Measurements from ENCODE around the gene SH2B2. TPM values are rescaled to one million over a fixed set of nuclear protein-coding genes. Genes with fewer than 3 reads are reported as not detected.
"Not testable (repeated sequence)": the region's sequence is repeated elsewhere in the genome, so short reads cannot be mapped to it uniquely, and the experiment has no call there.

The SH2B2 gene
- total RNA-seq, 1 experiment from 2014 or later, result 7.0 TPM

DNA sequence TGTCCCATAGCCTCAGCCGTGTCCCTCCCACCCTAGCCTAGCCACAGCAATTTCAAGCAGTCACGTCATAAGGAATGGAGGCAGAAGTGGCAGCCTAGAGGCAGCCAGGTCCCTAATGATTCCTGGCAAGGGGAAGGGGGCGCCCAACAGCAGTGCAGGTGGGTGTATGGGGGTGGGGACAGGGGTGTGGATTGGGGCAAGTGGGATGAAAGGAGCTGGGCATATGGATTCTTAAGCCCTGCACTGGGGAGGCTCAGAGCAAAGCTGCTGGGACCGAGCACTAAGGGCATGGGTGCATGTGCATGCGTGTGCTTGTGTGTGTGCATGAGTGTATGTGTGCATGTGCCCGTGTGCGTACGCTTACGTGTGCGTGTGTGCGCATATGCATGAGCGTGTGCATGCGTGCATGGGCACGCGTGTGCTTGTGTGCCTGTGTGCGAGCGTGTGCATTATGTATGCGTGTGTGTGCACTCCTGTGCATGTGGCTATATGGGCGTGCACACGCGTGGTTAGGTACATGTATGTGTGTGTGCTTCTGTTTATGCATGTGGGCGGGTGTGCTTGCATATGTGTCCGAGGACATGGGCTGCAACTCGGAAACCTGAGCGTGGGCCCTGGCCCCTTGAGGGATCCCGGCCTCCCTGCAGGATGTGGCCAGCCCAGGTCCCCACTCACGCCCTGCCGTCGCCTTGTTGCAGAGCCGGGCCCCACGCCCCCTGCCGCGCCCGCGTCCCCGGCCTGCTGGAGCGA, 34.1 kb downstream of the SH2B2 start:
- no peak for DNase-seq (ENCODE audit: low read depth)
- in situ Hi-C loops (cut with HindIII; ENCODE audit: low pct_unique_long_range_greater_than_20kb, low sequenced_read_pairs), result no loop called here

DNA sequence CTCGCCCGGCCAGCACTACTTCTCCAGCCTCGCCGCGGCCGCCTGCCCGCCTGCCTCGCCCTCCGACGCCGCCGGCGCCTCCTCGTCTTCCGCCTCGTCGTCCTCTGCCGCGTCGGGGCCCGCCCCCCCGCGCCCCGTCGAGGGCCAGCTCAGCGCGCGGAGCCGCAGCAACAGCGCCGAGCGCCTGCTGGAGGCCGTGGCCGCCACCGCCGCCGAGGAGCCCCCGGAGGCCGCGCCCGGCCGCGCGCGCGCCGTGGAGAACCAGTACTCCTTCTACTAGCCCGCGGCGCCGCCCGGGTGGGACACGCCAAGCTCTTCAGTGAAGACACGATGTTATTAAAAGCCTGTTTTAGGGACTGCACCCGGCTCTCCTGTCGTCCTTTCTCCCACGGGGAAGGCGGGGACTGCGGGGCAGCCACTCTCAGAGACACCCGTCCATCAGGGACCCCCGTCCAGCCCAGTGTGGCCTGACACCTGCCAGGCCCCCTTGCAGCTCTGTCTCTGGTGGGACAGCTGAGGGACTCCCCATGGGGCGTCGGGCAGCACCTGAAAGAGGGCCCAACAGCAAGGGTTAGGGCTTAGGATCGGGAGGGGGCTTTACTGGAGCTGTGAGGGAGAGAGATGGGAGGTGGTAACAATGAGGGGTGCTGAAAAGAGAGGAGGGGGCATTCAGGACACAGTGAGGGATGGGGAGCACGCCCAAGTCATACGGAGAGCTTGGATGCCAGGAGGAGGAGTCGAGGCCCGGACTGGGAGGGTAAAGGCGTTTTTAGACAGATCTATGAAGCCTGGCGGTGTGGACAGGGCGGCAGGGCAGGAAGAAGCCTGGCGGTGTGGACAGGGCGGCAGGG, 34.9 kb downstream of the SH2B2 start:
- in situ Hi-C loops (cut with HindIII; ENCODE audit: low pct_unique_long_range_greater_than_20kb, low sequenced_read_pairs), result no loop called here
- DNase-seq (ENCODE audit: low read depth), result no peak

- no peak for DNase-seq (ENCODE audit: low read depth)
- in situ Hi-C loops (cut with HindIII; ENCODE audit: low pct_unique_long_range_greater_than_20kb, low sequenced_read_pairs), result no loop called here
Measured at GRCh38 chr7:102322202-102322715, 35.6 kb downstream of the SH2B2 start.

GRCh38 chr7:102323914-102324195, 37.2 kb downstream of the SH2B2 start:
- in situ Hi-C loops (cut with HindIII; ENCODE audit: low pct_unique_long_range_greater_than_20kb, low sequenced_read_pairs), result no loop called here
- no peak for DNase-seq (ENCODE audit: low read depth)

GRCh38 chr7:102325106-102325505, 38.4 kb downstream of the SH2B2 start:
- in situ Hi-C loops (cut with HindIII; ENCODE audit: low pct_unique_long_range_greater_than_20kb, low sequenced_read_pairs); DNase-seq (ENCODE audit: low read depth): not testable (repeated sequence)

DNA sequence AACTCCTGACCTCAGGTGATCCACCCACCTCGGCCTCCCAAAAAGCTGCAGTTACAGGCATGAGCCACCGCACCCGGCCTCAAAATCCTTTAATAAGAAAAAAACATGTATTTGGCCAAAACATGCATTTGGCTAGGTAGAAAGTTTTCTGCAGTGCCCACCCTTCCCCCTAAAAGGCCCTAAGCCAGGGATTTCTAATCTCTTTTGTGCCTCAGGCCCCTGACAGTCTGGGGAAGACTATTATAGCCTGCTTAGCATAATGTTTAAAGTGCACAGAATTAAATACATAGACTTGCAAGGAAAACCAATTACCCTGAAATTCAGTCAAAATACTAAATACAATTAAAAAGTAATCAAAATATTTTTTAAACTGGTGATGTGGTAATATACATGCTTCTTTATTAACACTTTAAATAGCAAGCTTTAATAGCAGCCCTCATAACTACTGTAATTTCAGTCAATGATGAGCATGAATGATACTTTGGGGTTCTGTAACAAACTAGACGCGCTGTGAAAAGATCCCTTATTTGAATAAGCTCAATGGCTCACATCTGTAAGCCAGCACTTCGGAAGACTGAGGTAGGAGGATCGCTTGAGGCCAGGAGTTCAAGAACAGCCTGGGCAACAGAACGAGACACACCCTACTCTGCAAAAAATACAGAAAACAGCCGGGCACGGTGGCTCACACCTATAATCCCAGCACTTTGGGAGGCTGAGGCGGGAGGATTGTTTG, 39.7 kb downstream of the SH2B2 start:
- in situ Hi-C loops (cut with HindIII; ENCODE audit: low pct_unique_long_range_greater_than_20kb, low sequenced_read_pairs), result no loop called here
- DNase-seq (ENCODE audit: low read depth), result no peak

DNA sequence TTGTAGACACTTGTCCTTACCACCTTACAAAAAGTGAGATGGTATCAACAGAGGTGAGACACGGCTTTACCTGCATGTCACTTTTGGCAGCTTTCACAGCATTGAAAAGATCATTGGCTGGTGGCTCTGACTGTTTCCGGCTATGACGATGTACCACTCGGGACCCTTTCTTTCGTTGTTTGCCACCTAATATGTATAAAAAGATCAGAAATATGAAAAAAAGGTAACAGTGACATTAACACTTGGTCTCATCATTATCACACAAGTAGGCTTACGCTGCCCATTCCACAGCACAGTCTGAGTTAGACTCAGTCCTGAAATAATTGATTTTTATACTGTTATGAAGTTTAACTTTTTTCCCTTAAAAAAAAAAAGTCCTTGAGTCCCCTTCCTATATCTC, 40.5 kb downstream of the SH2B2 start:
- in situ Hi-C loops (cut with HindIII; ENCODE audit: low pct_unique_long_range_greater_than_20kb, low sequenced_read_pairs); DNase-seq (ENCODE audit: low read depth): not testable (repeated sequence)

- DNase-seq (ENCODE audit: low read depth); in situ Hi-C loops (cut with HindIII; ENCODE audit: low pct_unique_long_range_greater_than_20kb, low sequenced_read_pairs): not testable (repeated sequence)
Measured at GRCh38 chr7:102328863-102329262, 42.2 kb downstream of the SH2B2 start.

- DNase-seq (ENCODE audit: low read depth); in situ Hi-C loops (cut with HindIII; ENCODE audit: low pct_unique_long_range_greater_than_20kb, low sequenced_read_pairs): not testable (repeated sequence)
Measured at GRCh38 chr7:102329366-102329765, 42.7 kb downstream of the SH2B2 start.

DNA sequence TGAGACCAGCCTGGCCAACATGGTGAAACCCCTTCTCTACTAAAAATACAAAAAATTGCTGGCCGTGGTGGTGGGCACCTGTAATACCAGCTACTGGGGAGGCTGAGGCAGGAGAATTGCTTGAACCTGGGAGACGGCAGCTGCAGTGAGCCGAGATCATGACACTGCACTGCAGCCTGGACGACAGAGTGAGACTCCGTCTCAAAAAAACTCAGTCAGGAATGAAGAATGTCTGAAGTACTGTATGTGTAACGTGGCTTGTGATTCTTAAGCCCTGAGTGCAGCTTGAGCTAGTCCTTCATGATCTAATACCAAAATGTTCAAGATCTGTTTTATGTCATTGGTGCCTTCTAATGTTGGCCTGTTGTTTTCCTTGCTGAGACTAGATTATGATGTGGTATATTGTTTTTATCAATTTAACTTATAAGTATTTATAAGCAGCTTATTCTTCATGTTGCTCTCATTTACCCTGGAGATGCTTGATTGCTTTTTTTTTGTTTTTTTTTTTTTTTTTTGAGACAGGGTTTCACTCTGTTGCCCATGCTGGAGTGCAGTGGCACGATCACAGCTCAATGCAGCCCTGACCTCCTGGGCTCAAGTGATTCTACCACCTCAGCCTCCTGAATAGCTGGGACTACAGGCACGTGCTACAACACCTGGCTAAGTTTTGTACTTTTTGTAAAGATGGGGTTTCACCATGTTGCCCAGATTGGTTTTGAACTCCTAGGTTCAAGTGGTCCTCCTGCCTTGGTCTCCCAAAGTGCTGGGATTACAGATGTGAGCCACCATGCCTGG, 44.2 kb downstream of the SH2B2 start:
- in situ Hi-C loops (cut with HindIII; ENCODE audit: low pct_unique_long_range_greater_than_20kb, low sequenced_read_pairs); DNase-seq (ENCODE audit: low read depth): not testable (repeated sequence)

GRCh38 chr7:102335574-102335973, 48.9 kb downstream of the SH2B2 start:
- DNase-seq (ENCODE audit: low read depth); in situ Hi-C loops (cut with HindIII; ENCODE audit: low pct_unique_long_range_greater_than_20kb, low sequenced_read_pairs): not testable (repeated sequence)

- in situ Hi-C loops (cut with HindIII; ENCODE audit: low pct_unique_long_range_greater_than_20kb, low sequenced_read_pairs); DNase-seq (ENCODE audit: low read depth): not testable (repeated sequence)
Measured at GRCh38 chr7:102337002-102337401, 50.3 kb downstream of the SH2B2 start.

GRCh38 chr7:102337420-102337819, 50.8 kb downstream of the SH2B2 start:
- in situ Hi-C loops (cut with HindIII; ENCODE audit: low pct_unique_long_range_greater_than_20kb, low sequenced_read_pairs); DNase-seq (ENCODE audit: low read depth): not testable (repeated sequence)

DNA sequence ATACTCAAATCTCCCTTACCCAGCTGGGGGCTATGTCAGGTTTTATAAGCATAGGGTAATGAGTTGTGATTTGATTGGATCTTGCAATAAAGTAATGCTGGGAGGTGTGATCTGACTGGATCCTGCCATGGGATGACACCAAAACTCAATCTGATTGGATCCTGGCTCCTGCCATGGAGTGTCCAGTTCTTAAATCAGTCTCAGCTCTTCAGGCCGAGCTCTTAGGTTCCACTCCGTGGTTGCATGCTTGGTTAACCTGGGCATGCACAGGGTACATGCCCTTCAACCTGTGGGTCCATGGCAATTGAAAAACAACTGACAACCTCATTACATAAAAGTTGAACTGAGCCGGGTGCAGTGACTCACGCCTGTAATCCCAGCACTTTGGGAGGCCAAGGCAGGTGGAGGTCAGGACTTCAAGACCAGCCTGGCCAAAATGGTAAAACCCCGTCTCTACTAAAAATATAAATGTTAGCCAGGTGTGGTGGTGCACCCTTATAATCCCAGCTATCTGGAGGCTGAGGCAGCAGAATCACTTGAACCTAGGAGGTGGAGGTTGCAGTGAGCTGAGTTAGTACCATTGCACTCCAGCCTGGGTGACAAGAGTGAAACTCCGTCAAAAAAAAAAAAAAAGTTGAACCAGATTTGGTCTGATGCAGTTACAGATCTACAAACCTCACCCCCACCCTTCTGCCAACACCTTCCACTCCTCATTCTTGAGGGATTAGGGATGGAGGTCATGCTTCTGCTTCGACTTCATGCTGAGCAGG, 54.1 kb downstream of the SH2B2 start:
- DNase-seq (ENCODE audit: low read depth), result peak; percentile 81
- in situ Hi-C loops (cut with HindIII; ENCODE audit: low pct_unique_long_range_greater_than_20kb, low sequenced_read_pairs), result not testable (repeated sequence)

GRCh38 chr7:102346983-102347382, 60.3 kb downstream of the SH2B2 start:
- not testable (repeated sequence) for DNase-seq (ENCODE audit: low read depth)

GRCh38 chr7:102356344-102356743, 69.7 kb downstream of the SH2B2 start, which contains the start of gene SPDYE6:
Gene SPDYE6 (minus strand): TSS chr7:102356444. CDS start chr7:102356023, 421 bp downstream.
- DNase-seq (ENCODE audit: low read depth); in situ Hi-C loops (cut with HindIII; ENCODE audit: low pct_unique_long_range_greater_than_20kb, low sequenced_read_pairs): not testable (repeated sequence)

More at GRCh38 chr7:102346983-102347382, 60.3 kb downstream of the SH2B2 start:
- in situ Hi-C loops (cut with HindIII; ENCODE audit: low pct_unique_long_range_greater_than_20kb, low sequenced_read_pairs), result not testable (repeated sequence)

Data from Caki2 (cell line).